BLaER1 (cell line): ENCODE measurements around the gene OPN3.
"Not testable (repeated sequence)": the region's sequence is repeated elsewhere in the genome, so short reads cannot be mapped to it uniquely, and the experiment has no call there.

Source experiments
- H3K27ac ChIP-seq: shearing (Covaris generic); formaldehyde crosslinking; 2 replicates; pipeline ENCODE4 v1.8.1; 2022
- H3K27me3 ChIP-seq: shearing (Covaris generic); formaldehyde crosslinking; 2 replicates; pipeline ENCODE4 v1.8.1; 2022
- H3K36me3 ChIP-seq: shearing (Covaris generic); formaldehyde crosslinking; 2 replicates; pipeline ENCODE4 v1.8.1; 2022
- H3K4me1 ChIP-seq: shearing (Covaris generic); formaldehyde crosslinking; 2 replicates; pipeline ENCODE4 v1.8.1; 2022
- H3K4me2 ChIP-seq: shearing (Covaris generic); formaldehyde crosslinking; 2 replicates; pipeline ENCODE4 v1.8.1; 2022
- H3K4me3 ChIP-seq: shearing (Covaris generic); formaldehyde crosslinking; 2 replicates; pipeline ENCODE4 v1.8.1; 2022
- H3K9ac ChIP-seq: shearing (Covaris generic); formaldehyde crosslinking; 2 replicates; pipeline ENCODE4 v1.8.1; 2022
- H3K9me3 ChIP-seq: shearing (Covaris generic); formaldehyde crosslinking; 2 replicates; pipeline ENCODE4 v1.8.1; 2022
- H4K20me1 ChIP-seq: shearing (Covaris generic); formaldehyde crosslinking; 2 replicates; pipeline ENCODE4 v1.8.1; 2022
- Cebpa-rat ChIP-seq: shearing (Covaris generic); IDR thresholded peaks from 2 replicates; pipeline ENCODE4 v1.8.1; 2022

OPN3 gene

DNA sequence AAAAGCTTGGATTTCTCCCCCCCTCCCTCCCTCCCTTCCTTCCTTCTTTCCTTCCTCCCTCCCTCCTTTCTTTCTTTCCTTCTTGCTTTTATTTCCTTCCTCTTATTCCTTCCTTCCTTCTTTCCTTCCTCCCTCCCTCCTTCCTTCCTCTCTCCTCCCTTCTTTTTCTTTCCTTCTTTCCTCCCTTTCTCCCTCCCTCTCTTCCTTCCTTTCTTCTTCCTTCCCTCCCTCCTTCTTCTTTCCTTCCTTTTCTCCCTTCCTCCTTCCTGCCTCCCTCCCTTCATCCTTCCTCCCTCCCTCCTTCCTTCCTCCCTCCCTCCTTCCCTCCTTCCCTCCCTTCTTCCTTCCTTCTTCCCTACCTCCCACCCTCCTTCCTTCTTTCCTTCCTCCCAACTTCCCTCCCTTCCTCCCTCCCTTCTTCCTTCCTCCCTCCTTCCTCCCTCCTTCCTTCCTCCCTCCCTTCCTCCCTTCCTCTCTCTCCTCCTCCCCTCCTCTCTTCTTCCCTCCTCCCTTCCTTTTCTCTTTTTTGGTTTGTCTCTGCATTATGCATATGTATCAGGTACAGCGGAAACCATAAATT is 34.7 kb upstream of the OPN3 start:
- Histone ChIP-seq H3K9ac (no peak overlapping the region), H3K27ac (no peak overlapping the region), H3K4me3 (no peak overlapping the region), H3K36me3 (no peaks in the 10 kb centered on the region), H3K4me1 (no peaks in the 10 kb centered on the region), H3K4me2 (no peak overlapping the region), H4K20me1 (no peaks in the 10 kb centered on the region), H3K9me3 (no peaks in the 10 kb centered on the region), H3K27me3 (no peaks in the 10 kb centered on the region)
- no peak for TF ChIP-seq Cebpa-rat

DNA sequence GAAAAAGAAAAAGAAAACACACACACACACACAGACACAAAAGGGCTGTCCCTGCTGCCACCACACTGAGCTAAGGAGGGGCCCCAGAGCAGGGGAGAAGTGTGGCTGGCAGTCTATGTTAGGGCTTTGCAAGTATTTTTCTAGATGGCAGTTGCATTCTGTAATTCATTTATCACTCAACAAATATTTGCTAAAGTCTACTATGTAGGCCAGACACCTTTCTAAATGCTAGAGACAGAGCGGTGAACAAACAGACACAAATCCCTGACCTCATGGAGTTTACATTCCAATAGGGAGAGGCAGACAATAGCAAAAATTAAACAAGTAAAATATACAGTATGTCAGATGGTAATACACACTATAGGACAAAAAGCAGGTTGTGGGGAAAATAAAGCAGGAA is 32.1 kb upstream of the OPN3 start:
- no peak overlapping the region for H3K4me2 ChIP-seq

DNA sequence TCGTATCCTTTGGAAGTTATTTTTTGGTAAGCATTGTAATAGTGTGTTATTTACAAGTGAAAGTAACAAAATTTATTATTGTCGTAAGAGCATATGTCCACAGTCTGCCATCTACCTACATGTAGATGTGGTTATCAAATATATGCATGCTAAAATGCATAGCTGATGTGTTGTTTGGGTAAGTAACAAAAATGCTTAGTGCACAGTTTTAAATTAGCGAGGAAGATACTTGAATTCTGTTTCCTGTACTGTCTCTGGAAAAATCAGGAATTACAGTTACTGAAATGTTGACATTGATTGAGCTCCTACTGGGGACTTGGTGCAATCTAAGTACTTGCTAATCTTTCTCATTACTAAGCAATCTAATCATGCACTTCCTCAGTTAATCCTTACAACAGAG is 26.2 kb upstream of the OPN3 start:
- Histone ChIP-seq H3K4me1 (no peaks in the 10 kb centered on the region), H3K9ac (no peak overlapping the region), H3K27ac (no peak overlapping the region), H3K4me3 (no peak overlapping the region), H3K36me3 (no peaks in the 10 kb centered on the region), H3K9me3 (no peaks in the 10 kb centered on the region), H3K4me2 (no peak overlapping the region), H3K27me3 (no peaks in the 10 kb centered on the region), H4K20me1 (no peaks in the 10 kb centered on the region)
- TF ChIP-seq Cebpa-rat: no peak

More for the DNA sequence above, 32.1 kb upstream of the OPN3 start:
- H3K4me3 ChIP-seq: no peak overlapping the region
- no peaks in the 10 kb centered on the region for H3K36me3 ChIP-seq
- H3K27ac ChIP-seq: no peak overlapping the region
- H3K4me1 ChIP-seq: no peaks in the 10 kb centered on the region
- H3K9me3 ChIP-seq: no peaks in the 10 kb centered on the region
- no peaks in the 10 kb centered on the region for H4K20me1 ChIP-seq
- no peaks in the 10 kb centered on the region for H3K27me3 ChIP-seq
- no peak for TF ChIP-seq Cebpa-rat
- no peak overlapping the region for H3K9ac ChIP-seq

DNA sequence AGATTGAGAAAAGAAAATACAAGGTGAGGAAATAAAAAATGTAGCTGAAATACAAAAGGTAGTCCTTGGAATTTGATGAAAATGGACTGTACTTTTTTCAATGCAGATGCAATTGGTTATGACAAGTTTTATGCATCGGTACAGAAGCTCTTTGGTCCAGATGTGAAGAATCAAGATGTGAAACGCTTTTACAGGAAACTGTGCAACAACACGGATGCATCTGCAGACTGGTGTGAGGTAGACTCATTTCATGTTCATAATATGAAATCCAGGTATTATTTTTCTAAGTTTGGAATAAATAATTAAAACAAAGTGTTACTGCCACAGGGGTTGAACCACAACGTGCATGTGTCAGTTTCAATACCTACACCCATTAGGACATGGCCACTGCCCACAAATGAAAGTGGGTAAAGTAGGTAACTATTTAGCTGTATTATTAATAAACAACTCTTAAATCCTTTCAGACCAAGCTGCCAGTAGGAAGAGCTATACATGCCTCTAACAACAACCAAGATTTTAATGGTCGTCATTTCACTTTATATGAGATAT is 20.3 kb upstream of the OPN3 start:
- H3K27me3 ChIP-seq: no peaks in the 10 kb centered on the region
- no peak overlapping the region for H3K9ac ChIP-seq
- H4K20me1 ChIP-seq: no peaks in the 10 kb centered on the region
- H3K27ac ChIP-seq: no peak overlapping the region
- no peaks in the 10 kb centered on the region for H3K36me3 ChIP-seq
- no peak overlapping the region for H3K4me3 ChIP-seq
- no peak for TF ChIP-seq Cebpa-rat
- H3K9me3 ChIP-seq: no peaks in the 10 kb centered on the region
- H3K4me2 ChIP-seq: no peak overlapping the region
- H3K4me1 ChIP-seq: no peaks in the 10 kb centered on the region

DNA sequence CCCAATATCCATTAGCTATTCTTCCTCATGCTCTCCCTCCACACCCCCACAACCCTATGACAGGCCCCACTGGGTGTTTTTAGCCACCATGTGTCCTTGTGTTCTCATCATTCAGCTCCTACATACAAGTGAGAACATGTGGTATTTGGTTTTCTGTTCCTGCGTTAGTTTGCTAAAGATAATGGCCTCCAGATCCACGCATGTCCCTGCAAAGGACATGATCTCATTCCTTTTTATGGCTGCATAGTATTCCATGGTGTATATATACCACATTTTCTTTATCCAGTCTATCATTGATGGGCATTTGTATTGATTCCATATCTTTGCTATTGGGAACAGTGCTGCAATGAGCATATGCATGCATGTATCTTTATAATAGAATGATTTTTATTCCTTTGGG is 18.8 kb upstream of the OPN3 start:
- H3K4me3 ChIP-seq, H3K27ac ChIP-seq, H3K9me3 ChIP-seq, H3K9ac ChIP-seq, H3K27me3 ChIP-seq, H4K20me1 ChIP-seq, H3K36me3 ChIP-seq, H3K4me1 ChIP-seq, H3K4me2 ChIP-seq: not testable (repeated sequence)

DNA sequence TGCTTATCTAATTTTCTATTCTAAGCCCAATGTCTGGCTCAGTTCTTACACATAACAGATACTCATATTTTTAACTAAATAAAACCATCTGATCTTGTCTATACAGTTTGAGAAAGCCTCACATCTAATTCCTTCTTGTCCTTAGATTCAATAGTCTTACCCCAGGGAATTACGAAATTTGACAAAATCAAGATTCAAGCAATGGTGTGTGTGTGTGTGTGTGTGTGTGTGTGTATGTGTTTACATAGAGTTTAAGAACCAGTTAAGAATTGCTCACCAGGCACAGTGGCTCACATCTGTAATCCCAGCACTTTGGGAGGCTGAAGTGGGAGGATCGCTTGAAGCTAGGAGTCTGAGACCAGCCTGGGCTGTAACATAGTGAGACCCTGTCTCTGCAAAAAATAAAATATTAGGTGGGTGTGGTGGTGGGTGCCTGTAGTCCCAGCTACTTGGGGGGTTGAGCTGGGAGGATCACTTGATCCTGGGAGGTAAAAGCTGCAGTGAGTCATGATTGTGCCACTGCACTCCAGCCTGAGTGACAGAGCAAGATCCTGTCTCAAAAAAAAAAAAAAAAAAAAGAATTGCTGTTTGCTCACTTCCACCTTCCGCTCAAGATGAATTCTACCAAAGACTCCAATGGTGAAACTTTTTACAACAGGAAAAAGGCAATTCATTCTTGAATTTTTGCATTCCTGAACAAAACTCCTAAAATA is 18.1 kb upstream of the OPN3 start:
- Histone ChIP-seq H4K20me1 (no peaks in the 10 kb centered on the region), H3K9me3 (no peaks in the 10 kb centered on the region), H3K4me1 (no peaks in the 10 kb centered on the region), H3K27ac (no peak overlapping the region), H3K4me3 (no peak overlapping the region), H3K4me2 (no peak overlapping the region), H3K27me3 (no peaks in the 10 kb centered on the region), H3K36me3 (no peaks in the 10 kb centered on the region), H3K9ac (no peak overlapping the region)
- no peak for TF ChIP-seq Cebpa-rat

DNA sequence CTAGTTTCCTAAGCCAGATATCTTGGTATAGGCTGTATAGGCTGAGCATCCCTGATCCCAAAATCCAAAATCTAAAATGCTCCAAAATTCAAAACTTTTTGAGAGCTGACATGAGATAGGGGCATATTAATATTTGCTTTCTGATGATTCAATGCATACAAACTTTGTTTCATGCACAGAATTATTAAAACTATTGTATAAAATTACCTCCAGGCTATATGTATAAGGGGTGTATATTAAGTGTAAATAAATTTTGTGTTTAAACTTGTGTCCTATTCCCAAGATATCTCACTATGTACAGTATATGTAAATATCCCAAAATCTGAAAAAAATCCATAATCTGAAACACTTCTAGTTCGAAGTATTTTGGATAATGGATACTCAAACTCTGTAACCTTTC is 14.5 kb upstream of the OPN3 start:
- H4K20me1 ChIP-seq: no peaks in the 10 kb centered on the region
- H3K27me3 ChIP-seq: no peaks in the 10 kb centered on the region
- H3K36me3 ChIP-seq: no peaks in the 10 kb centered on the region
- no peak overlapping the region for H3K9ac ChIP-seq
- H3K9me3 ChIP-seq: no peaks in the 10 kb centered on the region
- no peak for TF ChIP-seq Cebpa-rat
- no peak overlapping the region for H3K27ac ChIP-seq
- H3K4me1 ChIP-seq: no peaks in the 10 kb centered on the region
- H3K4me3 ChIP-seq: no peak overlapping the region
- H3K4me2 ChIP-seq: no peak overlapping the region

DNA sequence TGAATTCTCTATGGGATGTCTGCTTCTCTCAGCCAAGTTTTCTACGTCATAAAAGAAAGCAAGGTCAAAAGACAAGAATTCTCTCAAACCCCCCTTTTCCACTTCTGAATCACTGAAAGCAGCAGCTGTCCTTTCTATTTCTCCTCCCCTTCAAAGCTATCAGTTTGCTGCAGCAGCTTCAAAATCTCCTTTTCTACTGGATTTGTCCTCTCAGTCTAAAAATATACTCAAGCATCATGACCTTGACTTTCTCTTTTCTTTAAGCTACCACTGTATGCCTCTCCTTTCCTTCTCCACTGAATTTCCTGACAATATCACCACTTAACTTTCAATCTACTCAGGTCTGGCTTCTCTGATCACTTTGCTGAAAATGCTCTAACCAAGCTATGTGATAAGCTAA is 13.8 kb upstream of the OPN3 start:
- no peak overlapping the region for H3K27ac ChIP-seq

DNA sequence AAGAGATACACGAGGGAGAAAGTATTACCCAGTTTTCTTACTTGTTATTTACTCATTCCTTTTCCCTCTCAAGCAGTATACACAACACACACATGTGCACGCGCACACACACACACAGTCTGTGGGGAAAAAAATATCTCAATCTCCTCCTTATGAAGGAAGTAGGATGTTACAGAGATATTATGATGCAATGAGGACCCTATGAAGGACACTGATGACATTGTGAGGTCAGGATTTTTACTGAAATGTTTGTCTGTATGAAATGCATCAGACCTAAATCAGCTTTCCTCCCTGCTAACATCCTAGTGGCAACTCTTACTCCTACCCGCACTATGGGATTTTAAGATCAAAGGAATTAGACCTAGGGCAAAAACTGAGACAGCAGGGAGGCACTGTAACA is 11.8 kb upstream of the OPN3 start, which contains the start of gene WDR64:
TSS of gene WDR64 (plus strand) at position 270 of the 400 bp plus-strand sequence. CDS start 204 bp downstream, outside the sequence.
- no peak within 1 kb of the TSS for H3K4me3 ChIP-seq
- H3K9me3 ChIP-seq: no peaks in the 10 kb centered on the region
- no peaks in the 10 kb centered on the region for H4K20me1 ChIP-seq
- H3K27ac ChIP-seq: no peak within 1 kb of the TSS
- H3K9ac ChIP-seq: no peak within 1 kb of the TSS
- no peak within 1 kb of the TSS for H3K4me2 ChIP-seq
- H3K36me3 ChIP-seq: no peaks in the 10 kb centered on the region
- no peaks in the 10 kb centered on the region for H3K27me3 ChIP-seq
- no peaks in the 10 kb centered on the region for H3K4me1 ChIP-seq
- TF ChIP-seq Cebpa-rat: no peak

More for the DNA sequence above, 13.8 kb upstream of the OPN3 start:
- no peak overlapping the region for H3K4me3 ChIP-seq
- H3K9ac ChIP-seq: no peak overlapping the region
- no peak overlapping the region for H3K4me2 ChIP-seq
- no peaks in the 10 kb centered on the region for H3K4me1 ChIP-seq
- H3K27me3 ChIP-seq: no peaks in the 10 kb centered on the region
- H4K20me1 ChIP-seq: no peaks in the 10 kb centered on the region
- no peaks in the 10 kb centered on the region for H3K36me3 ChIP-seq
- no peaks in the 10 kb centered on the region for H3K9me3 ChIP-seq
- no peak for TF ChIP-seq Cebpa-rat

DNA sequence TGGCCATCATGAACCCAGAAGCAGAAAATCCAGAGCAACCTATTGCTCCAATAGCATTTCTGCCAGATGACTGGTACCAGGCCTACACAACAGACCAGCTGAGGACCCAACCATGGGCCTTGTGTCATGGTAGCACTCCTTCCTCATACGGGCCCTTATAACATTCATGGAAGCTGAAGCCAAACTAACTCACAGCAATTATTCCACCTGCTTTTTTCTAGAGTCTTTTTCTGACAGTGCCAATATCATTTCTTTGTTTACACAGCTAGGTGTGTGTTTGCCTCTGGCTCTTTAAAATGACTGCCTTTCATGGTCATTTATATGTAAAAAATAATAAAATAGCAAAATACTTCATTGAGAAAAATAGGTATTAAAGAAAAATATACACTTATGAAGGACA is 8.0 kb upstream of the OPN3 start:
- H3K9ac ChIP-seq: no peak overlapping the region
- H3K4me1 ChIP-seq: no peaks in the 10 kb centered on the region
- H3K4me2 ChIP-seq: no peak overlapping the region
- peaks cover 2% of the 10 kb centered on the region for H3K9me3 ChIP-seq
- H3K27ac ChIP-seq: no peak overlapping the region
- H3K4me3 ChIP-seq: no peak overlapping the region
- H4K20me1 ChIP-seq: no peaks in the 10 kb centered on the region
- no peaks in the 10 kb centered on the region for H3K36me3 ChIP-seq
- no peak for TF ChIP-seq Cebpa-rat
- H3K27me3 ChIP-seq: no peaks in the 10 kb centered on the region
